HepG2 (cell line): ENCODE data around the gene IL17RB. TPM values are rescaled to one million over a fixed set of nuclear protein-coding genes. Genes with fewer than 3 reads are reported as not detected.

Experiments
- ATAC-seq: fragments of 200-7000 bp; cut with Tn5 transposase; 3 replicates; pipeline ENCODE4 v1.9.1; 2020; ENCODE audit warnings: mild to moderate bottlenecking, moderate library complexity
- BruUV-seq: library from RNA; stranded (reverse); fragments of 400-500 nt; replicated peaks from 2 replicates; lab custom pipeline; 2021; lab: Mats Ljungman, UMichigan
- CTCF ChIA-PET: fragments of 300-600 bp; formaldehyde crosslinking; extraction: SDS; loops from one replicate; lab custom pipeline; 2021; ENCODE audit warnings: low total read pairs, inconsistent platforms, low intra/inter-chr PET ratio; lab: Yijun Ruan, JAX
- POLR2A ChIA-PET: fragments of 350-600 bp; sonication (Branson Sonifier 250); formaldehyde crosslinking; loops from one replicate; lab custom pipeline; 2020; ENCODE audit warnings: antibody characterized with exemption, inconsistent platforms; lab: Yijun Ruan, JAX
- DNase-seq: peaks from one replicate; pipeline ENCODE4 v3.0.0-alpha.2; 2015; ENCODE audit warnings: low spot score
- FAIRE-seq: peaks from 3 replicates; lab custom pipeline; 2011; peaks lifted over from hg19 to GRCh38; lab: Jason Lieb, UNC
- H2AFZ ChIP-seq: one replicate; pipeline ENCODE4 v1.6.1; 2011; ENCODE audit warnings: low read length, inconsistent platforms
- H3K27ac ChIP-seq: fragments of 300-600 bp; 3 replicates; pipeline ENCODE4 v1.8.0; 2011; ENCODE audit warnings: mixed run types, mild to moderate bottlenecking, mixed read lengths, low read length, inconsistent platforms; ENCODE audit not compliant: insufficient read depth; ENCODE audit errors: extremely low read length
- H3K27me3 ChIP-seq, 2 experiments: fragments of 200-600 bp in 1 of 2; 2 replicates in 1 of 2; 3 replicates in 1 of 2; pipeline versions ENCODE4 v1.6.0 to v1.8.0; 2011; ENCODE audit warnings: low read length in 2 of 2, mild to moderate bottlenecking in 2 of 2, moderate library complexity in 2 of 2, inconsistent platforms in 1 of 2; ENCODE audit not compliant: insufficient read depth in 2 of 2, control insufficient read depth in 1 of 2
- H3K36me3 ChIP-seq, 2 experiments: fragments of 200-600 bp in 1 of 2; replicated peaks in 1 of 2; 2 replicates in 1 of 2; 3 replicates in 1 of 2; pipeline versions ENCODE4 v1.5.1 to v1.8.0; 2011; ENCODE audit warnings: low read length in 2 of 2, inconsistent platforms in 1 of 2; ENCODE audit not compliant: insufficient read depth in 2 of 2, control insufficient read depth in 1 of 2
- H3K4me1 ChIP-seq: 2 replicates; pipeline ENCODE4 v1.5.1; 2012; ENCODE audit warnings: low read length, inconsistent platforms; ENCODE audit not compliant: insufficient read depth
- H3K4me2 ChIP-seq: 2 replicates; pipeline ENCODE4 v1.6.0; 2011; ENCODE audit warnings: low read depth, low read length, inconsistent platforms
- H3K4me3 ChIP-seq, 3 experiments: fragments of 200-600 bp in 1 of 3; sonication (generic), shearing (Covaris generic) in 1 of 3; replicated peaks in 1 of 3; 2 replicates each; pipeline ENCODE4 v1.5.1; 2011 to 2016; ENCODE audit warnings: low read length in 3 of 3, inconsistent platforms in 2 of 3, low read depth in 2 of 3, mild to moderate bottlenecking in 2 of 3, control low read depth in 1 of 3, mixed read lengths in 1 of 3; ENCODE audit not compliant: insufficient read depth in 1 of 3
- H3K79me2 ChIP-seq: one replicate; pipeline ENCODE4 v1.6.1; 2011; ENCODE audit warnings: low read length, inconsistent platforms; ENCODE audit not compliant: insufficient read depth
- H3K9ac ChIP-seq: 2 replicates; pipeline ENCODE4 v1.6.0; 2011; ENCODE audit warnings: mild to moderate bottlenecking, low read depth, low read length, inconsistent platforms; ENCODE audit not compliant: insufficient read depth
- H3K9me3 ChIP-seq: 2 replicates; pipeline ENCODE4 v1.5.1; 2012; ENCODE audit warnings: mild to moderate bottlenecking, low read length
- H4K20me1 ChIP-seq: 2 replicates; pipeline ENCODE4 v1.6.0; 2011; ENCODE audit warnings: inconsistent platforms, mild to moderate bottlenecking, low read length, moderate library complexity; ENCODE audit not compliant: insufficient read depth
- EHMT2 ChIP-seq: fragments of 200-600 bp; sonication (generic); IDR thresholded peaks from 2 replicates; pipeline ENCODE4 v1.7.0; 2017; ENCODE audit warnings: antibody characterized with exemption, low read depth, low read length, borderline replicate concordance
- JUNB ChIP-seq: sonication (generic); formaldehyde crosslinking; IDR thresholded peaks from 2 replicates; pipeline ENCODE4 v1.8.0; 2022; ENCODE audit warnings: missing genetic modification reagents, mild to moderate bottlenecking, borderline replicate concordance
- MNT ChIP-seq: fragments of 450-650 bp; IDR thresholded peaks from 2 replicates; pipeline ENCODE4 v1.6.1; 2016
- MYNN ChIP-seq: sonication (generic); formaldehyde crosslinking; IDR thresholded peaks from 2 replicates; pipeline ENCODE4 v1.4.0; 2020; ENCODE audit warnings: mild to moderate bottlenecking, low read depth, missing genetic modification reagents
- NFKBIZ ChIP-seq: IDR thresholded peaks from 2 replicates; pipeline ENCODE4 v1.6.1; 2018; ENCODE audit warnings: missing genetic modification reagents, missing compliant biosample characterization
- NR2F6 ChIP-seq, 2 experiments: IDR thresholded peaks; 2 replicates each; pipeline ENCODE4 v1.6.1; 2016; ENCODE audit warnings: antibody characterized with exemption in 1 of 2, mild to moderate bottlenecking in 1 of 2
- POLR2AphosphoS2 ChIP-seq: IDR thresholded peaks from 2 replicates; pipeline ENCODE4 v1.6.1; 2011; ENCODE audit warnings: low read depth, low read length, improper control_type of control experiment
- SMYD3 ChIP-seq: sonication (generic); formaldehyde crosslinking; IDR thresholded peaks from 2 replicates; pipeline ENCODE4 v1.8.1; 2023; ENCODE audit warnings: mild to moderate bottlenecking, missing genetic modification reagents
- ZBTB21 ChIP-seq: sonication (generic); formaldehyde crosslinking; IDR thresholded peaks from 2 replicates; pipeline ENCODE4 v1.4.0; 2020; ENCODE audit warnings: missing genetic modification reagents
- ZKSCAN5 ChIP-seq: sonication (generic); formaldehyde crosslinking; IDR thresholded peaks from 2 replicates; pipeline ENCODE4 v1.5.1; 2020; ENCODE audit warnings: mild to moderate bottlenecking, missing genetic modification reagents
- ZNF12 ChIP-seq: sonication (generic); formaldehyde crosslinking; IDR thresholded peaks from 2 replicates; pipeline ENCODE4 v1.5.0; 2020; ENCODE audit warnings: missing genetic modification reagents
- ZNF17 ChIP-seq: sonication (generic); formaldehyde crosslinking; IDR thresholded peaks from 2 replicates; pipeline ENCODE4 v1.5.0; 2020; ENCODE audit warnings: mild to moderate bottlenecking, missing genetic modification reagents
- ZNF576 ChIP-seq: sonication (generic); formaldehyde crosslinking; IDR thresholded peaks from 2 replicates; pipeline ENCODE4 v1.4.0; 2020; ENCODE audit warnings: mild to moderate bottlenecking, missing genetic modification reagents
- ZNF746 ChIP-seq: sonication (generic); formaldehyde crosslinking; IDR thresholded peaks from 2 replicates; pipeline ENCODE4 v1.8.0; 2022; ENCODE audit warnings: mild to moderate bottlenecking, missing genetic modification reagents
- ZNF766 ChIP-seq: sonication (generic); formaldehyde crosslinking; IDR thresholded peaks from 2 replicates; pipeline ENCODE4 v1.5.0; 2020; ENCODE audit warnings: missing genetic modification reagents, borderline replicate concordance
- WGBS: methylation state at CpG from one replicate; pipeline ENCODE4 v1.1.6; 2017; ENCODE audit warnings: low lambda C conversion rate; 5-methylcytosine and 5-hydroxymethylcytosine counted together
- in situ Hi-C: cut with HindIII; loops from 2 replicates; pipeline ENCODE4 v1.10.0; 2017; ENCODE audit warnings: low pct_unique_long_range_greater_than_20kb; ENCODE audit not compliant: extremely low pct_ligation_motif_present
- intact Hi-C: fragments of 100-400 bp; cut with micrococcal nuclease; formaldehyde crosslinking; loops from one replicate; pipeline ENCODE4 v1.10.0; 2022; ENCODE audit not compliant: unreplicated experiment
- polyA plus RNA-seq, 8 experiments: library from polyadenylated mRNA; depleted of rRNA in 3 of 8; stranded (reverse) in 7 of 8; unstranded in 1 of 8; fragments of >200 nt; fragmentation: Illumina TruSeq in 4 of 8; extraction: Trizol in 4 of 8; gene quantifications; 2 replicates each; pipeline versions ENCODE4 v1.2.1 to v1.2.3, GENCODE V29; 2011 to 2016; ENCODE audit warnings: low read depth in 4 of 8, missing spikeins in 1 of 8, mixed read lengths in 1 of 8; ENCODE audit not compliant: insufficient read depth in 1 of 8
- total RNA-seq, 5 experiments: library from RNA; depleted of rRNA; stranded (reverse); fragments of >200 nt; fragmentation: Illumina TruSeq; extraction: Trizol; gene quantifications; 2 replicates each; pipeline ENCODE4 v1.2.3, GENCODE V29; 2016; ENCODE audit warnings: low read depth in 1 of 5

Gene IL17RB
- total and polyA plus RNA-seq, 2 of the 13 experiments (the other 11 are each of a cell fraction or from before 2014, with no cell fraction given): 130 to 190 TPM

- POLR2A ChIA-PET: no interaction called here
- DNase-seq (no peak), FAIRE-seq (no peak)
Measured at GRCh38 chr3:53798144-53798543, 48.2 kb upstream of the IL17RB start.

GRCh38 chr3:53799338-53799865 lies 47.0 kb upstream of the IL17RB start:
- intact Hi-C loops: no loop called here
- Histone ChIP-seq H2AFZ (no peak overlapping the region), H3K27me3 (no peaks in the 10 kb centered on the region), H3K36me3 (no peaks in the 10 kb centered on the region), H3K79me2 (no peaks in the 10 kb centered on the region), H3K4me3 (no peak overlapping the region), H3K4me2 (no peak overlapping the region), H3K9ac (no peak overlapping the region), H4K20me1 (no peaks in the 10 kb centered on the region), H3K27ac (no peak overlapping the region), H3K9me3 (no peaks in the 10 kb centered on the region), H3K4me1 (no peaks in the 10 kb centered on the region)
- BruUV-seq: no TSS peak
- ATAC-seq (peak; percentile 16; the same call in 2 of the 3 replicates), FAIRE-seq (no peak), DNase-seq (no peak)
- WGBS: 74% methylated on average over 7 of the region's 12 CpGs
- ChIA-PET POLR2A (no interaction called here), CTCF (no interaction called here)
- in situ Hi-C loops: no loop called here
- TF ChIP-seq ZKSCAN5 (CRISPR knock-in tag) (no peak), ZNF576 (CRISPR knock-in tag) (no peak), JUNB (no peak), SMYD3 (CRISPR knock-in tag) (no peak), NR2F6 (IDR thresholded peaks at IDR 0.05) (no peak), NR2F6 (CRISPR knock-in tag; IDR thresholded peaks at IDR 0.05) (no peak), ZNF766 (no peak), ZBTB21 (CRISPR knock-in tag) (no peak), POLR2AphosphoS2 (no peak), ZNF17 (CRISPR knock-in tag) (no peak), ZNF746 (CRISPR knock-in tag) (no peak), EHMT2 (no peak), ZNF12 (CRISPR knock-in tag) (no peak), NFKBIZ (no peak)

More at GRCh38 chr3:53798144-53798543, 48.2 kb upstream of the IL17RB start:
- in situ Hi-C loops (no loop called here), intact Hi-C loops (no loop called here)
- peak; percentile 81 for TF ChIP-seq MNT
- no peak for TF ChIP-seq MYNN (CRISPR knock-in tag)
- H3K79me2 ChIP-seq: no peaks in the 10 kb centered on the region
- no peak overlapping the region for H3K27ac ChIP-seq
- H3K4me1 ChIP-seq: no peaks in the 10 kb centered on the region
- CTCF ChIA-PET: no interaction called here
- WGBS: 68% methylated on average over 8 of the region's 8 CpGs
- no peak overlapping the region for H3K4me3 ChIP-seq
- no peaks in the 10 kb centered on the region for H3K36me3 ChIP-seq
- H3K4me2 ChIP-seq: no peak overlapping the region
- no TSS peak for BruUV-seq
- no peak for ATAC-seq
- no peak overlapping the region for H2AFZ ChIP-seq
- no peaks in the 10 kb centered on the region for H3K9me3 ChIP-seq
- H4K20me1 ChIP-seq: no peaks in the 10 kb centered on the region
- H3K9ac ChIP-seq: no peak overlapping the region
- H3K27me3 ChIP-seq: no peaks in the 10 kb centered on the region
